Measurements from ENCODE around the gene RING1.

Gene RING1

DNA sequence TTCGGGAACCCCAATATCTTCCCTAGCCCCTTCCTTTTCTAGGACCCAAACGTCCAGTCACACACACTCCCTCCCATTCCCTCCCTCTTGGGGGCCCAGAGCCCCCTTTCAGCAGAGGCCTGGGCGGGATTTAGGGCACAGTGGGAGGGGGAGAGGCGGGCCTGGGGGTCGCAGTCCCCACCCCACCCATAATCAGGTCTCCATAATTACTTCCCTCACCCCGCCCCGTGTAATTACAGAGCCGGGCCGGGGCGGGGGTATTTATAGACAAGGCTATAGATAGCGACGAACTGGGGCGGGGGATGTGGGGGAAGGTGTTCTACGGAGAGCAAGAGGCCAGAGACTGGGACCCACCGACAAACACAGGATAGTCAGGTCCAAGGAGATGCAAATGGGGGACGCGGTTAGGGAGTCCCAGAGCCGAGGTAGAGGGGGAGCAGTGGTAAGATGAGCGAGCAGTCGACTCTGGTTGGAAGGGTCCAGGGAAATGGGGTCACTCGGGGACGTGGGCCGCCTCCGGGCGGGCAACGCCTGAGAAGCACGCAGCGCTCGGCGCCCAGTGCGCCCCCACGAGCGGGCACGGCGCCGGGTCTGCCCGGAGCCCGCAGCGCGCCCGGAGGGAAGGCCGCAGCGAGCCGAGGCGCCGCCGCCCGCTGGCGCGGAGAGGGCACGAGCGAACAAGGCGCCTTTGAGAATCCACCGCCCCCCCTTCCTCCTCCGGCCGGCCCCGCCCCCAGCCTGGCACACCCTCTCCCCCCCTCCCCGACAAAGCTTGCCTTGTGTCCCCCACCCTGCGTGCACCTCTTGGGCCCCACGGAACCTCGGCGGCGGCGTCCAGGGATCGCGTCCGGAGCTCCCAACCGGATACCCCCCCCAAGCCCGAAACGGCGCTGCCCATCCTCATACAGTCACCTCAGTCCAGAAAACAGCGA lies 15.4 kb upstream of the RING1 start:
- DNase-seq (ENCODE audit: low read depth) = no peak

DNA sequence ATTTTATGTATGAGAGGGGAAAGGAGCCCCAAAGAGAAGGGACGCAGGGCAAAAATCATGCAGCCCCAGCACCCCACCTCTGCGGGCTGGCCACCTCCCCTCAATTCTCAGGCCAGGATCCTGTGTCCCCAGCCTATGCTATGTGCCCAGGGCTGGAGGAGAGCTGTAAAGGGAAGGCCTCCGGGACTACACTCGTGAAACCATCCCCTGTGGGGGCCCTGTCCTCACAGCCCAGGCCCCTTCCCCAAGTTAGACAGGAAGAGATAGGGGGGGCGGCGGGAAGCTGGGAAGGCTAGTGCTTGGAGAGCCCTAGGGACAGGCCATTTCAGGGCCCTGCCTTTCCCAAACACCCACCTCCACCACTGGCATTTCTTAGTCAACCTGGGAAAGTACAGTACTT lies 14.7 kb upstream of the RING1 start:
- DNase-seq (ENCODE audit: low read depth) = no peak

DNA sequence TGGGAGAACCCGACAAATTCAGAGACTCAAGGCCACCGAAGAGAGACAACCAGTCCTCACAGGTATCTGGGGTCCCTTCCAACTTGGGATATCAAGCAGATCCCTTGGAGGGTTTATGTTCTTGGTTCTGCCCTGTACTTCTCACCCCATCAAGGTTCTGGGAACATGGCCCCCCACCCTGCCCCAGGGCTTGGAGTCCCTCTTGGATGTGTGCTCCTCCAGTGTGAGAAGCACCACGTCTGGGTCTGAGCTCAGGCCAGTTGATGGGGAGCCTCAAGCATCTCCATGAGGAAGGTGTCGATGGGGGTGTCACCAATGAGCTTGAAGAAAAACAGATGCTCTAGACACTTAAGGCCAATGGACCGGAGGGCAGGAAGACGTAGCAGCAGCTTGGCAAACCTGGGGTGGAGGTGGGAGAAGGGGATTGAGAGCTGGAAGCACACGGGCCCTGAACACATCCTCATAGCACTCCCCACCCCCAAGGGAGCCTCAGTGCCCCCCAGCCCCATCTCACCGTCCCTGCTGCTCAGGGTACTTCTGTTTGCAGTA lies 13.8 kb upstream of the RING1 start:
- DNase-seq (ENCODE audit: low read depth) = no peak

DNA sequence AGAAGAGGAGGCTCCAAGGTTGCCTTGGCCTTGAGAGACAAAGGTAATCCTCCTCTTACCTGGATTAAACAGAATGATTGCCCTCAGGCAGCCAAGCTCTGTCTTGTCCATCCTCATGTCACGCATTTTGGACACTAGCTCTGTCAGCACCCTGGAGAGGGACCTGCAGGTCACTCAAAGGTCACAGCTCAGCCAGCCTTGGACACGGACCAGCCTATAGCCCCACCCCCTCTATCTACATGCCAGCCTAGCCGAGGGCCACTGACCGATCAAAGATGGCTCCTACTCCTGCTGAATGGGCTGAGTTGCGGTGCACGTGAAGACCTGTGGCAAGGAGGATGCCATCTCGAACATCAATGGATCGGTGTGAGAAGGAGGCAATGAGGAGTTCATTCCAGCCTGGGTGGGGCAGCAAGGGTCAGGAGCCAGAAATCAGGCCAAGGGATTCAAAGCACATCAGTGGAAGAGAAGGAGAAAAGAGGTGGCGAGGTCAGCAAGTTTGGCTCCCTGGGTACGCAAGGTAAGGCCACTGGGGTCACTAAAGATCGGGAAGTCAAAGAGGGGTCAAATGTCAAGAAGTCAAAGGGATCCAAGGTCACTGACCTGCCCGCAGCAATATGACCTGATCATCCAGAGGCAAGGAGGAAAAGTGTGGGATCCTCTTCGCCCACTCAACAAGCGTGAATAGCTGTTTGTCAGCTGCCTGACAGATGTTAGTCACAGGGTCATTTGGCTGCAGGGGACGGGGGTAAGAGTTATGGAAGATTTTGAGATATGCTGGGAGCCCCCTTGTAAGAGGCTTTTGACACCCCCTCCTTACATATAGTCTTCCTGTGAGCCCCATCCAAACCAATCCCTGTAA lies 12.8 kb upstream of the RING1 start:
- no peak for DNase-seq (ENCODE audit: low read depth)

DNA sequence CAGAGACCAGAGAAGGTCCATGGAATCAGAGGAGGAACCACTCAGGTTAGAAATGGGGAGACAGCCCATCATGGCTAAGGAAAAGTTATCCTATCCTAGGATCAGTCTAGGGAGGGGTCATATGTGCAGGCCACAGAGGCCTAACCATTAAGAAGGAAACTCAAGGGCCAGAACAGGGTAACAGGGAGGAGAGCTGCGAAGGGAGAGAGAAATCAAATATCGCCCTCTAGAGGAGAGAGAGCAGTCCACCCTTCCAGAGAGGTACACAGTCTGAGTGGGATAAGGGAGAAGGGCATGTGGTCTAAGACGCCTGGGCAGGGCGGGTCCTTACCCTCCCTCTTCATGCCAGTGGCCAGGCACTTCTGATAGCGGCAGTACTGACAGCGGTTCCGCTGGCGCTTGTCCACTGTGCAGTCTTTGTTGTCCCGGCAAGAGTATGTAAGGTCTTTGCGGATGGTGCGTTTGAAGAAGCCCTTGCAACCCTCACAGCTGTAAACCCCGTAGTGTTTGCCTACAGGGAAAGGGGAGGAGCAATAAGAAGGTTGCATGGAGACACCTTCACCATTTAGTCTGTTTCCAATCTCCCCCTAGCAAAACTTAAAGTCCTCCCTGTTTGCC lies 10.8 kb upstream of the RING1 start:
- DNase-seq (ENCODE audit: low read depth) = no peak

DNA sequence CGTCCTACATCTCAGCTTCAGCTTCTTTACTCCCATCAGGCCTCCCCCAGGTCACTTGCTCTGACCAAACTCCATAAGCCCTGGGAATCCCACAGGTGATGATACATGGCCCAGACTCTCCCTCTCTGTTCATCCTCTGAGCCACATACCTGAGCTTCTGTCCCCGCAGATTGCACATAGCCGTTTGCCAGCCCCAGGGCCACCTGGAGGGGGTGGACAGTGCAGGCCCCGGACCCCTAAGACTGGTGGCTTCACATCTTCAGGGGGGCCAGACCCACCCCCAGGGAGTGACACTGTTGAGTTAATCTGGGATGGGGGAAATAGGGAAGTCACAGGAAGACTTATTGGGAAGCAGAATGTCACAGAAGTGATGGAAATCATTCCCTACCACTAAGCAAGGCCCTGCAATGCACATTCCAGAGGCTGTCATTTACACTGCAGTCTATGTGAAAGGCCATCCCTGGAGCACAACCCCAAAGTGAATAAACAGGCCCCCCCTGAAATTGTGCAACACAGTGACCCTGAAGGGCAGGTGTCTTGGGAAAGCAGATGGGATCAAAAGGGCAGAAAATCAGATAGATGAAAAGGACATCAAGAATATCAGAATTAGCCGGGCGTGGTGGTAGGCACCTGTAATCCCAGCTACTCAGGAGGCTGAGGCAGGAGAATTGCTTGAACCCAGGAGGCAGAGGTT lies 10.0 kb upstream of the RING1 start:
- no peak for DNase-seq (ENCODE audit: low read depth)

DNA sequence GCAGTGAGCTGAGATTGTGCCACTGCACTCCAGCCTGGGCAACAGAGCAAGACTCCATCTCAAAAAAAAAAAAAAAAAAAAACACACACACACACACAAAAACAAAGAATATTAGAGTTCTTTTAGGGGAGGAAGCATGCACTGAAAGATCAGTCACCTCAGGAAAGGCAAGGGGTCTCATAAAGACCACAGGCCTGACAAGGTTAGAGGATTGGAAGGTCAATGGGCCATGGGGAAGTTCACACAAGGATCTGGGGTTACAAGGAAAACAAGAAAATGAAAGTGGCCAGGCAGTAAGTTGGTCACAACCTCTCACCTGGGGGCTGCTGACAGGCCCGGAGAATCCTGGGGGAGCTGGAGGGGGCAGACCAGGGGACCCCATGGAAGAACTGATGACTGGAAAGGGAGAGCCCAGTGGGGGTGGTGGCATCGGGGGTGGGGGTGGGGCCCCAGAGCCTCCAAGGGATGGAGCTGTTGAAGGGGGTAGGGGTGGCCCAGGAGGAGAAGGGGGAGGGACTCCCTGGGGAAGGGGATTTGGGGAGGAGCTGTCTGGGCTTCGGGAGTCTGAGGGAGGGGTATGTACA lies 9.4 kb upstream of the RING1 start:
- no peak for DNase-seq (ENCODE audit: low read depth)

DNA sequence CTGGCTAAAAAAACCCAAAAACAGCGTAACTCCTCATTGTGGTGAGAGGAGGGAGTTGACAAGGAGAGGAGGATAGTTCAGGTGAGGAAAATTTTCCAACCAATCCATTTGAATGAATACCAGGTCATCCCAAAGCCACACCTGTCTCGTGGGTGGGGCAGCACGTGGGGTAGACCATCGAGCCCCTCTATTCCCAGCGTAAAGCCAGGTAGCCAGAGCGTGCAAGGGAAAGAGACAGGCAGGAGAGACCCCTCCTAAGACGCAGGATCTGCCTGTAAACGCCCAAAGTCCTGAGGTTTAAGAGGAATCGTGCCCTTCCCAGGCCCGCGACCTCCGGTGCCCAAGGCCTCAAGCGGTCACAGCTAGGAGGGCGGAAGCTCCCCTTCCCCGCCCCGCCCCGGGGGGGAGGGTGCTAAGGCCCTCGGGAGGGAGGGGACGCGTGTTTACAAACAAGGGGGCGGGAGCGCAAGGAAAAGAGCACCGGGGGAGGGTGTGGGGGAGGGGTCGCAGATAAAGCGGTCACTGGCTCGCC lies 8.5 kb upstream of the RING1 start:
- DNase-seq (ENCODE audit: low read depth) = peak; percentile 91

DNA sequence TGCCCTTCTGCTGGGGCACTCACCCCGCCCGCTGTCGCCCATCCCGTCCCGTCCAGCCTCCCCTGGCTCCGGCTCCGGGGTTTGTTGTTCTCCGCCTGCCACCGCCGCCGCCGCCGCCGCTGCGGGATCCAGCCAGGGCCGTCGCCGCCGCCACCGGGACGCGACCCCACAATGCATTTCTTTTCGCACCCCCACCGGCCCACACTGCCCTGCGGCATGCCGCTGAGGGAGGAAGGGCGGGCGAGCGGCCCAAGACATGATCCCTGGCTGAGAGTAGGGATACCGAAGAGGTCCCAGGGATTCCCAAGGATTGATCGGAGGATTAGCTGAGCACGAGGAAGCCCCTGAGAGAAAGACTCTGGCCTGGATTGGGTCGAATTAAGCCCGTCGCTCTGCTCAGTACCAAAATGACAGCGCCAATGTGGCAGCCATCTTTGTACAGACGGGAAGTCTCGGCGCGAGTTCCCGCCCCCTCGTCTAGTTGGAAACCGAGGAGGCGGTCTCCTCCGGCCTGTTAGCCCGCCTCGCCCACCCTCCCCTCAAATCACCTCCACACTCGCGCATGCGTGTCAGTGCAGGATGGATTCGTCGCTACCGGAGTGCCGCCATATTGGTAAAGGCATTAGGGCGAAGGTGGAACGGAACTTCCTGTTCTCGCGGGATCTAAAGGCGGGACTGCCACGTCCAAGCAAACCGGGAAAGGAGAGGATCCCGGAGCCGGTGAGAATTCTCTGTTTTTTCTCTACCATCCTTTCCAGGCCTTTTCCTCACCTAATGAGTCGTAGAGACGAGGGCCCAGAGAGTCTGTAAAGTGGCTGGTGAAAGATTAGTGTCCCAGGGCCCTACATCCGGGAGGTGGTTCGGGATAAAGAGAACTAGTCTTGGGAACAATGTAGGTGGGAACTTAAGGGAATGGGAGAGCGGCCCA lies 7.8 kb upstream of the RING1 start, which contains the start of the genes RXRB and SLC39A7:
Gene RXRB (minus strand): TSS at position 447 of the 928 bp plus-strand sequence. CDS start 189 bp downstream, at position 258.
Gene SLC39A7 (plus strand): TSS at position 649 of the 928 bp plus-strand sequence. CDS start 379 bp downstream, outside the sequence.
- peak; percentile 94 for DNase-seq (ENCODE audit: low read depth)

DNA sequence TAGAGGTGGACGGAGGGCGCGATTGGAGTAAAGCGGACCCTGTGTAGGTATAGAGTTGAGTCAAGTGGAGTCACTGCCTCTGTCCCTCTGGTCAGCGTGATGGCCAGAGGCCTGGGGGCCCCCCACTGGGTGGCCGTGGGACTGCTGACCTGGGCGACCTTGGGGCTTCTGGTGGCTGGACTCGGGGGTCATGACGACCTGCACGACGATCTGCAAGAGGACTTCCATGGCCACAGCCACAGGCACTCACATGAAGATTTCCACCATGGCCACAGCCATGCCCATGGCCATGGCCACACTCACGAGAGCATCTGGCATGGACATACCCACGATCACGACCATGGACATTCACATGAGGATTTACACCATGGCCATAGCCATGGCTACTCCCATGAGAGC lies 7.2 kb upstream of the RING1 start:
- DNase-seq (ENCODE audit: low read depth) = no peak

DNA sequence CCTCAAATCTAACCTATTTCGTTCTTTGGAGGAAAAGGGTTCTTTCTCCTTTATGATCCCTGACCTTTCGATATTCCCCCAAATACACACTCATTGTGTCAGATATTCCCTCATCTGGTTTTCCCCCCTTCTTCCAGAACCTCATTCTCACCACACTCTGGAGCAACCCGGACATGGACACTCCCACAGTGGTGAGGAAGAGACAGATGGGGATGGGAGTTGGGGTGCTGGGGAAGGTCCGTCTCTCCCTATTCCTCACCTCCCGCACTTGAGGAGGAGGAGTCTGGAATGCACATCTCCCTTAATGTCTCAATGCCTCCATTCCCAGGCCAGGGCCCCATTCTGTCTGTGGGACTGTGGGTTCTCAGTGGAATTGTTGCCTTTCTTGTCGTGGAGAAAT lies 6.4 kb upstream of the RING1 start:
- no peak for DNase-seq (ENCODE audit: low read depth)

DNA sequence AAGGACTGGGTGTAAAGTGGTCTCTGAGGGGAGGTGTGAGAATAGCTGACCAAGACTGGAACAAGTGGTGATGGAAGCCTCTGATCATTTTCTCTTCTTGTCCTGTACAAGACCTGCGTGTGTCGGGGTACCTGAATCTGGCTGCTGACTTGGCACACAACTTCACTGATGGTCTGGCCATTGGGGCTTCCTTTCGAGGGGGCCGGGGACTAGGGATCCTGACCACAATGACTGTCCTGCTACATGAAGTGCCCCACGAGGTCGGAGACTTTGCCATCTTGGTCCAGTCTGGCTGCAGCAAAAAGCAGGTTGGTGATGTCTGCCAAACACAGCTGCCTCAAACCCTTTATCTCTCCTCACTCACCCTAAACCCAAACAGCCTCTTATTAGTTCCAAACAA lies 5.5 kb upstream of the RING1 start:
- no peak for DNase-seq (ENCODE audit: low read depth)

DNA sequence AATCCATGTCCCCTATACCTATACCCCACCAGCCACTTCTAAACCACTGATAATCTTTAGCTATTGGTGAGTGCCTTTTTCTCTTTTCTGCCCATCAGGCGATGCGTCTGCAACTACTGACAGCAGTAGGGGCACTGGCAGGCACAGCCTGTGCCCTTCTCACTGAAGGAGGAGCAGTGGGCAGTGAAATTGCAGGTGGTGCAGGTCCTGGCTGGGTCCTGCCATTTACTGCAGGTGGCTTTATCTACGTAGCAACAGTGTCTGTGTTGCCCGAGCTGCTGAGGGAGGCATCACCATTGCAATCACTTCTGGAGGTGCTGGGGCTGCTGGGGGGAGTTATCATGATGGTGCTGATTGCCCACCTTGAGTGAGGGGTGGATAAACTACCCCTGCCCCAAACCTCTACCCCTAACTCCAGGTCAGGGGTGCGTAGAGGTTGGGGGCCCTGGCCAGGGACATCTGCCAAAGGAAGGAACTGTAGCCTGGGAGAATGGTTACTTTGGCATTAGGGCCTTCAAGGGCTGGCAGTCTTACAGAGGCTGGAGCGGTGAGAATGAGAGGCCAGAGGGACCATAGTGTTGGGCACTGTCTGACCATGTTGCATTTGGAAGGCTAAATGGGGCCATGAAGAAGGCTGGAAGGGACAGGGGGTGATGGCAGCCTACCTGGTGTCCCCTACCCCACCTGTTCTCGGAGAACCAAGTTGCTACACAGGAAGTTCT lies 4.7 kb upstream of the RING1 start:
- no peak for DNase-seq (ENCODE audit: low read depth)

DNA sequence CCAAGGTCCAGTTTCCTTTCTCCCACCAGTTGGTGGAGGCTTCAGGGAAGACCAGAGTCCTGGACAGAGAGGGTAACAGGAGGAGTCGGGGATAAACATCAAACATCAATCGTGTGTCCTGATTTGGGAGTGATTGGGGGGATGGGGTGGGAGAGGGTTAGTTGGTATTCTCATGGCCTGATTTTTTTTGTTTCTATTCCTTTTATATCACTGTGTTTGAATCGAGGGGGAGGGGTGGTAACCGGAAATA lies 4.2 kb upstream of the RING1 start:
- DNase-seq (ENCODE audit: low read depth) = no peak

DNA sequence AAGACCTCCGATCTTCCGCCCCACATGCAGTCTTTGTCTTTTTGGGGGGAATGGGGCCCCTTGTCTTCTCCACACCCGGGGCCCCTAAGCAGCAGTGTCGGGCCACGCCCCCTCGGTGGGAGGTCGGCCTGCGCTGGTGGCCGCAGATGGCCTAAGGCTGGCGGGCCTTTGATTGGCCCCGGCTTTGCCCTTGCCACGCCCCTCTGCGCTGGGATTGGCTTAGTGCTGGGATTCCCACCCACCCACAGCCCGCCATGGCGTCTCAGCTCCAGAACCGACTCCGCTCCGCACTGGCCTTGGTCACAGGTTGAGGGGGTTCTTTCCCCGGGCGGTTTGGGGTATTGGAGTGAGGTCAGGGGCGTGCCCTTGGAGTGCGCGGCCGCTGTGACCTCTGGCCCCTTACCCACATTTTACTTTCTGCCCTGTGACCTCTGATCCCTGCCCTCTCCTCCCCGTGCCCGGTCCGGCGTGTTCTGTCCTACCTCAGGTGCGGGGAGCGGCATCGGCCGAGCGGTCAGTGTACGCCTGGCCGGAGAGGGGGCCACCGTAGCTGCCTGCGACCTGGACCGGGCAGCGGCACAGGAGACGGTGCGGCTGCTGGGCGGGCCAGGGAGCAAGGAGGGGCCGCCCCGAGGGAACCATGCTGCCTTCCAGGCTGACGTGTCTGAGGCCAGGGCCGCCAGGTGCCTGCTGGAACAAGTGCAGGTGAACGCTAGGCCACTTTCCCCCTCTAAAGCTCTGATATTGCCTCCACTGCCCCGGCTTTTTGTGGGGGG lies 3.7 kb upstream of the RING1 start, which contains the start of gene HSD17B8:
Gene HSD17B8 (plus strand): TSS at position 241 of the 776 bp plus-strand sequence. CDS start 14 bp downstream, at position 255.
- DNase-seq (ENCODE audit: low read depth) = peak; percentile 88

DNA sequence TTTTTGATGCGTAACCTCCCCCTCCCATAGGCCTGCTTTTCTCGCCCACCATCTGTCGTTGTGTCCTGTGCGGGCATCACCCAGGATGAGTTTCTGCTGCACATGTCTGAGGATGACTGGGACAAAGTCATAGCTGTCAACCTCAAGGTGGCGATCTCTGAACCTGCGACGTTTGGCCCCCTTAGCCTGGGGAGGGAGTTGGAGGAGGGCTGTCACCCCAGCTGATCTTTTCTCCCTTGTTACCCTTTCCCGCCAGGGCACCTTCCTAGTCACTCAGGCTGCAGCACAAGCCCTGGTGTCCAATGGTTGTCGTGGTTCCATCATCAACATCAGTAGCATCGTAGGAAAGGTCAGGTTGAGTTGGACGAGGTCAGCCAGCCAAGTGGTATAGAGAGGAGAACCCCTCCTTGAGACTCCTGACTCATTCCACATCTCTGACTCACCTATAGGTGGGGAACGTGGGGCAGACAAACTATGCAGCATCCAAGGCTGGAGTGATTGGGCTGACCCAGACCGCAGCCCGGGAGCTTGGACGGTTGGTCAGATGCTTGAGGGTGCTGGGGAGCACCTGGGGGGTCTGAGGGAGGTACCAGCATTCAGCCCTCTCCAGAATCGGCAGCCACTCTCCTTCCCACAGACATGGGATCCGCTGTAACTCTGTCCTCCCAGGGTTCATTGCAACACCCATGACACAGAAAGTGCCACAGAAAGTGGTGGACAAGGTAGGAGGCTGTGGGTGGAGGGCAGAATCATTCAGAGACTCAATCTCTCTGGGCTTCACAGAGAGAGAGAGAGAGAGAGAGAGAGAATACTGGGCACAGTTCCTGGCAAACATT lies 2.9 kb upstream of the RING1 start:
- no peak for DNase-seq (ENCODE audit: low read depth)

Measured in CMK (cell line).